HepG2 (cell line): Measurements from ENCODE around the gene TRIM8. TPM values are rescaled to one million over a fixed set of nuclear protein-coding genes. Genes with fewer than 3 reads are reported as not detected.
A peak's percentile ranks its signal among the peaks of the same experiment; 100 is the strongest.

Source experiments
- AKAP8 ChIP-seq: sonication (generic); formaldehyde crosslinking; IDR thresholded peaks from 2 replicates; pipeline ENCODE4 v1.5.1; 2020; ENCODE audit warnings: mild to moderate bottlenecking, missing genetic modification reagents
- ARNT ChIP-seq: fragments of 450-650 bp; IDR thresholded peaks from 2 replicates; pipeline ENCODE4 v1.6.1; 2017
- CENPT ChIP-seq: sonication (generic); formaldehyde crosslinking; IDR thresholded peaks from 2 replicates; pipeline ENCODE4 v1.8.0; 2022; ENCODE audit warnings: low read depth, mild to moderate bottlenecking, moderate library complexity, missing genetic modification reagents
- E2F5 ChIP-seq: sonication (generic); formaldehyde crosslinking; conservative IDR thresholded peaks from 2 replicates; pipeline ENCODE4 v1.4.0; 2020; ENCODE audit warnings: missing genetic modification reagents
- ERF ChIP-seq: IDR thresholded peaks from 2 replicates; pipeline ENCODE4 v1.6.1; 2018; ENCODE audit warnings: missing biosample characterization, missing genetic modification reagents
- HOXA7 ChIP-seq: sonication (generic); formaldehyde crosslinking; IDR thresholded peaks from 2 replicates; pipeline ENCODE4 v1.8.1; 2022; ENCODE audit warnings: mild to moderate bottlenecking, missing genetic modification reagents, moderate library complexity
- NCOR1 ChIP-seq: fragments of 200-600 bp; sonication (generic); IDR thresholded peaks from 2 replicates; pipeline ENCODE4 v1.7.0; 2017; ENCODE audit warnings: antibody characterized with exemption, low read length, borderline replicate concordance
- PBX3 ChIP-seq: sonication (generic); formaldehyde crosslinking; IDR thresholded peaks from 2 replicates; pipeline ENCODE4 v1.8.1; 2023; ENCODE audit warnings: missing genetic modification reagents, inconsistent platforms, borderline replicate concordance
- RBFOX2 ChIP-seq: fragments of 200-400 bp; formaldehyde crosslinking; IDR thresholded peaks from 2 replicates; pipeline ENCODE4 v1.6.1; 2017; ENCODE audit warnings: low read depth, mild to moderate bottlenecking, low read length
- SNRNP70 ChIP-seq: fragments of 200-400 bp; formaldehyde crosslinking; IDR thresholded peaks from 2 replicates; pipeline ENCODE4 v1.6.1; 2017; ENCODE audit warnings: mild to moderate bottlenecking, low read depth, low read length, moderate library complexity
- SRSF9 ChIP-seq: fragments of 200-400 bp; formaldehyde crosslinking; IDR thresholded peaks from 2 replicates; pipeline ENCODE4 v1.6.1; 2018; ENCODE audit warnings: borderline replicate concordance, mild to moderate bottlenecking, low read depth, low read length; ENCODE audit not compliant: insufficient read depth, poor library complexity, severe bottlenecking
- ZBTB14 ChIP-seq: sonication (generic); formaldehyde crosslinking; IDR thresholded peaks from 2 replicates; pipeline ENCODE4 v1.4.0; 2020; ENCODE audit warnings: missing genetic modification reagents
- ZFP90 ChIP-seq: sonication (generic); formaldehyde crosslinking; IDR thresholded peaks from 2 replicates; pipeline ENCODE4 v1.8.0; 2022; ENCODE audit warnings: missing genetic modification reagents, mild to moderate bottlenecking, inconsistent platforms, borderline replicate concordance
- ZKSCAN8 ChIP-seq: IDR thresholded peaks from 2 replicates; pipeline ENCODE4 v1.6.1; 2016; ENCODE audit warnings: borderline replicate concordance, missing genetic modification reagents, missing compliant biosample characterization
- ZMYM3 ChIP-seq: sonication (generic); formaldehyde crosslinking; IDR thresholded peaks from 2 replicates; pipeline ENCODE4 v1.5.1; 2020; ENCODE audit warnings: mild to moderate bottlenecking, missing genetic modification reagents
- ZNF256 ChIP-seq: sonication (generic); formaldehyde crosslinking; conservative IDR thresholded peaks from 2 replicates; pipeline ENCODE4 v1.4.0; 2020; ENCODE audit warnings: missing genetic modification reagents
- ZNF317 ChIP-seq: sonication (generic); formaldehyde crosslinking; IDR thresholded peaks from 2 replicates; pipeline ENCODE4 v1.5.0; 2020; ENCODE audit warnings: mild to moderate bottlenecking, missing genetic modification reagents
- ZNF660 ChIP-seq: sonication (generic); formaldehyde crosslinking; IDR thresholded peaks from 2 replicates; pipeline ENCODE4 v1.5.1; 2020; ENCODE audit warnings: mild to moderate bottlenecking, low read depth, missing genetic modification reagents, borderline replicate concordance
- ZNF678 ChIP-seq: sonication (generic); formaldehyde crosslinking; IDR thresholded peaks from 2 replicates; pipeline ENCODE4 v1.4.0; 2020; ENCODE audit warnings: mild to moderate bottlenecking, missing genetic modification reagents
- ZNF687 ChIP-seq: sonication (generic); formaldehyde crosslinking; IDR thresholded peaks from 2 replicates; pipeline ENCODE4 v1.5.1; 2020; ENCODE audit warnings: mild to moderate bottlenecking, missing genetic modification reagents, moderate library complexity
- ZNF782 ChIP-seq: sonication (generic); formaldehyde crosslinking; IDR thresholded peaks from 2 replicates; pipeline ENCODE4 v1.4.0; 2020; ENCODE audit warnings: missing genetic modification reagents, mild to moderate bottlenecking, borderline replicate concordance
- ZSCAN21 ChIP-seq: sonication (generic); formaldehyde crosslinking; IDR thresholded peaks from 2 replicates; pipeline ENCODE4 v1.8.0; 2022; ENCODE audit warnings: mild to moderate bottlenecking, missing genetic modification reagents, moderate library complexity, borderline replicate concordance
- polyA plus RNA-seq, 8 experiments: library from polyadenylated mRNA; depleted of rRNA in 3 of 8; stranded (reverse) in 7 of 8; unstranded in 1 of 8; fragments of >200 nt; fragmentation: Illumina TruSeq in 4 of 8; extraction: Trizol in 4 of 8; gene quantifications; 2 replicates each; pipeline versions ENCODE4 v1.2.1 to v1.2.3, GENCODE V29; 2011 to 2016; ENCODE audit warnings: low read depth in 4 of 8, missing spikeins in 1 of 8, mixed read lengths in 1 of 8; ENCODE audit not compliant: insufficient read depth in 1 of 8
- total RNA-seq, 5 experiments: library from RNA; depleted of rRNA; stranded (reverse); fragments of >200 nt; fragmentation: Illumina TruSeq; extraction: Trizol; gene quantifications; 2 replicates each; pipeline ENCODE4 v1.2.3, GENCODE V29; 2016; ENCODE audit warnings: low read depth in 1 of 5

The TRIM8 gene
- total and polyA plus RNA-seq, 2 of the 13 experiments (the other 11 are each of a cell fraction or from before 2014, with no cell fraction given), result 38.9 to 66.5 TPM

GRCh38 chr10:102597131-102597991, 46.9 kb upstream of the TRIM8 start (continued):
- TF ChIP-seq PBX3 (CRISPR knock-in tag), result no peak
- TF ChIP-seq E2F5 (CRISPR knock-in tag), result no peak
- peak; percentile 81 for TF ChIP-seq ERF
- TF ChIP-seq ARNT, result no peak
- peak; percentile 98 for TF ChIP-seq ZNF687 (CRISPR knock-in tag)
- no peak for TF ChIP-seq ZBTB14 (CRISPR knock-in tag)
- no peak for TF ChIP-seq SRSF9
- 0 out of 2 replicates have a peak, but pooled peaks have one; percentile 28 for TF ChIP-seq ZNF678
- TF ChIP-seq ZNF782, result no peak
- no peak for TF ChIP-seq ZFP90 (CRISPR knock-in tag)
- 0 out of 2 replicates have a peak, but pooled peaks have one; percentile 60 for TF ChIP-seq AKAP8 (CRISPR knock-in tag)
- no peak for TF ChIP-seq CENPT (CRISPR knock-in tag)
- TF ChIP-seq ZMYM3 (CRISPR knock-in tag), result peak; percentile 41; the same call in 1 of the 2 replicates
- TF ChIP-seq ZNF317 (CRISPR knock-in tag), result peak; percentile 80; the same call in 1 of the 2 replicates
- no peak for TF ChIP-seq ZNF256 (CRISPR knock-in tag)
- no peak for TF ChIP-seq ZNF660 (CRISPR knock-in tag)
- peak; percentile 92 for TF ChIP-seq NCOR1
- TF ChIP-seq RBFOX2, result peak; percentile 22; the same call in 1 of the 2 replicates
- no peak; the same call in 1 of the 2 replicates for TF ChIP-seq ZKSCAN8 (CRISPR knock-in tag)
- TF ChIP-seq HOXA7, result no peak
- no peak for TF ChIP-seq SNRNP70
- 0 out of 2 replicates have a peak, but pooled peaks have one; percentile 36 for TF ChIP-seq ZSCAN21 (CRISPR knock-in tag)
